RCC 7860 (cell line): ENCODE measurements around the gene COL9A1.

Experiments used
- DNase-seq: peaks from one replicate; pipeline ENCODE4 v3.0.0-alpha.2; 2015; ENCODE audit warnings: low spot score
- FAIRE-seq: peaks from 2 replicates; lab custom pipeline; 2012; peaks lifted over from hg19 to GRCh38; lab: Jason Lieb, UNC

COL9A1 gene

GRCh38 chr6:70289299-70289698, 13.6 kb downstream of the COL9A1 start:
- FAIRE-seq (no peak), DNase-seq (no peak)

- FAIRE-seq (no peak), DNase-seq (no peak)
Observed at GRCh38 chr6:70286905-70287304, 16.0 kb downstream of the COL9A1 start.

- DNase-seq (no peak), FAIRE-seq (no peak)
Observed at GRCh38 chr6:70285201-70285600, 17.7 kb downstream of the COL9A1 start.

- no peak for DNase-seq
- FAIRE-seq = no peak
Observed at GRCh38 chr6:70282919-70283461, 19.9 kb downstream of the COL9A1 start.

- FAIRE-seq (no peak), DNase-seq (no peak)
Observed at GRCh38 chr6:70282312-70282918, 20.5 kb downstream of the COL9A1 start.

GRCh38 chr6:70281923-70282311, 21.0 kb downstream of the COL9A1 start:
- DNase-seq = no peak

GRCh38 chr6:70280400-70280853, 22.5 kb downstream of the COL9A1 start:
- no peak for DNase-seq
- FAIRE-seq = no peak

More at GRCh38 chr6:70281923-70282311, 21.0 kb downstream of the COL9A1 start:
- no peak for FAIRE-seq

GRCh38 chr6:70277470-70277869, 25.4 kb downstream of the COL9A1 start:
- DNase-seq (no peak), FAIRE-seq (no peak)

- no peak for DNase-seq
- no peak for FAIRE-seq
Observed at GRCh38 chr6:70274338-70274737, 28.5 kb downstream of the COL9A1 start.

GRCh38 chr6:70272071-70272470, 30.8 kb downstream of the COL9A1 start:
- no peak for FAIRE-seq

GRCh38 chr6:70270287-70271005, 32.4 kb downstream of the COL9A1 start:
- no peak for DNase-seq
- no peak for FAIRE-seq

More at GRCh38 chr6:70272071-70272470, 30.8 kb downstream of the COL9A1 start:
- no peak for DNase-seq

GRCh38 chr6:70266142-70266541, 36.7 kb downstream of the COL9A1 start:
- FAIRE-seq = no peak
- no peak for DNase-seq

- FAIRE-seq (no peak), DNase-seq (no peak)
Observed at GRCh38 chr6:70264306-70264705, 38.6 kb downstream of the COL9A1 start.

GRCh38 chr6:70258483-70258882, 44.4 kb downstream of the COL9A1 start:
- DNase-seq (no peak), FAIRE-seq (no peak)

- FAIRE-seq = no peak
- DNase-seq = no peak
Observed at GRCh38 chr6:70257768-70258273, 45.1 kb downstream of the COL9A1 start.

GRCh38 chr6:70254784-70255183, 48.1 kb downstream of the COL9A1 start:
- DNase-seq = no peak
- no peak for FAIRE-seq

GRCh38 chr6:70253923-70254322, 49.0 kb downstream of the COL9A1 start:
- no peak for DNase-seq
- no peak for FAIRE-seq

- DNase-seq (no peak), FAIRE-seq (no peak)
Observed at GRCh38 chr6:70252604-70253003, 50.3 kb downstream of the COL9A1 start.

GRCh38 chr6:70246118-70246517, 56.8 kb downstream of the COL9A1 start:
- no peak for FAIRE-seq
- no peak for DNase-seq

GRCh38 chr6:70241991-70242420, 60.9 kb downstream of the COL9A1 start:
- no peak for DNase-seq

GRCh38 chr6:70241031-70241430, 61.9 kb downstream of the COL9A1 start:
- DNase-seq (no peak), FAIRE-seq (no peak)

More at GRCh38 chr6:70241991-70242420, 60.9 kb downstream of the COL9A1 start:
- no peak for FAIRE-seq

- FAIRE-seq (no peak), DNase-seq (no peak)
Observed at GRCh38 chr6:70236343-70236742, 66.5 kb downstream of the COL9A1 start.
